GM19438 (cell line): Measurements from ENCODE around the gene NPAS3.

Experiments
- ATAC-seq: cut with Tn5 transposase; IDR thresholded peaks from one replicate; pipeline ENCODE4 v1.9.1; 2021; ENCODE audit warnings: low read depth; ENCODE audit not compliant: unreplicated experiment

NPAS3 gene

DNA sequence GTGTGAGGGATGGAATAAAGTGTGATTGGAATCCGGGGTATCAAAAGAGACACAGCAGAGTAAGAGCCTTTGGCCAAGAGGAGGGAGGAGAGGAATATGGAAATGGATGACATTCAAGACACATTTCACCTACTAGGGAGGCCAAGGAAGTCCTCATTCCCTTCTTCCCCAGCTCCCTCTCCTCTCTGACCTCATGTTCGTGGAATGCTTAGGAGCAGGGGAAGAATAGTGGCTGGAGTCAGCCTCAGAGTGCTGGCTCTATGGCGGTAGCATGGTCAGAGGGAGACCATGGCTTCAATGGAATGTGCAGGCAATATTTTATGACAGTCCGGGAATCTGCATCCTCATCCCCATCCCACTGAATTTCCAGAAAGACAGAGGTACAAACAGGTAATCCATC, 815.6 kb downstream of the NPAS3 start:
- no peak for ATAC-seq

- no peak for ATAC-seq
Measured at GRCh38 chr14:33755358-33755757, 816.7 kb downstream of the NPAS3 start.

GRCh38 chr14:33756833-33757232, 818.2 kb downstream of the NPAS3 start:
- ATAC-seq = no peak

GRCh38 chr14:33758547-33758946, 819.9 kb downstream of the NPAS3 start:
- ATAC-seq = no peak

GRCh38 chr14:33762161-33762851, 823.6 kb downstream of the NPAS3 start:
- no peak for ATAC-seq

DNA sequence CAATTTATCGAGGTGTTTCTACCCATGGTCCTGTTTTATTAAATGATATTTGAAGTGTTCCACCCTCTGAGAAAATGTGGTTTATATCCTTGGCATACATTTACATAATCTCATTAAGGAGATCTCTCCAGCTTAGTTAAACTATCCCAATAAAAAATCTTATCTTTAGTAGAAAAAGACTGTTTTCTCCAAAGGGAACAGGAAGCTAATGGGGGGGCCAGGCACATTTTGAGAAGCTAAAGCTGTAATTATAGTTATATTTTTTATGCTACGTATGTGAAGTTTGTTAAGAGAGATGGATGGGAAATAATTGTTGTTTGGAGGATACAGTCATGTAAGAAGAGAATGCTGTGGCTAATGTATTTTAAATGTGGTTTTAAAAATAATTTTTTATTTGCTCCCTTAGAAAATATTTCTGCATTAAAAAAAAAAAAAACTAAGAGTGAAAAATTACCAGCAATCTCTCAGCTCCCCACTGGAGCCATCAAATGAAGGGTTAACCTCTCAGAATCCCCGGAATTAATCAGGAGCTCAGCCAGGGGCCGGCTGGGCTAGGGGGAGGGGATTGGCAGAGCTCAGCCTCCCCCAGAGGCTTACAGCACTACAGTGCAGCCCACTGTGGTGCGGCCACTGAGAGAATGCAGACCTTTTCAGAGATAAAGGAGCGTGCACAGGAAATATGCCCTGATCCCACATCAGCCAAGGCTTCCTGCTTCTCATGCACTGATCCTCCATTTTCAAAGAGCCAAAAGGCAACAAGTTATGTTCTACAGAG, 826.4 kb downstream of the NPAS3 start:
- no peak for ATAC-seq

DNA sequence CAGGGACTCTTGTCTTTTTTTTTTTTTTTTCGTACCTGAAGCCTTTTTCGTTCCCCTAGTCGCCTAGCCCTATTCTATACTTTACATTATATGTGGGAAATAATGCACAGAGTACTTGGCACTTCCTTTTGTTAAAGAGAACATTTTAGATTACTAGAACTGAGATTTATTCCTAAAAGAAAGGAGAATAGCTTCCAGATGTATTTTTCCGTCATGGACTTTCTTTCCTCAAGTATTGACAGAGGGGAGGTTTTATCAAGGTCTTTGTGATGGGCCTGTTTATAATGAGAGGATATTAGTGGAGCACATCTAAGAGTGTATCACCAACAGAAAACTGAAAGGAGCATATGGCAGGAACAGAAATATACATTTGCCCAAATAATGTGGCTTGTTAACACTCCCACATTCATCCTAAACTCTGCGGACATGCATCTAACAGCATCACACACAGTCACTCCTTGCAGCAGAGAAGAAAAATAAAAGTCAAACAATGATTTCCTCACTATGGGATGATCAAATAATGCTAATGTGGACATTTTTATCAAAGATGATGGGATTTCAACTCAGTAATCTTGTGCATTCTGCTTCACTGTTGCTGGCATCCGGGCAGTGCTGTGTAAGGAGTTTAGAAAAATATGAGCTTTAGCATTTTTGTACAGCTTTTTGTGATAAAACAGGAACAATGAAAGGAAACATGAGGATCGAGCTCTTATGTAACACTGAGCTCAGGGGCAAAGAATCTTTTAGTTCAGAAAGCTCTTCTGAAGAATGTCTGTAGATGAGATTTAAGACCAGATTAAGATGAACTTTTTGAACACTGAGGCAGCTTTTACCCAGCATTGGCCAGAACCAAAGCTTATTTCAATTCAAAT, 829.1 kb downstream of the NPAS3 start:
- ATAC-seq = no peak

DNA sequence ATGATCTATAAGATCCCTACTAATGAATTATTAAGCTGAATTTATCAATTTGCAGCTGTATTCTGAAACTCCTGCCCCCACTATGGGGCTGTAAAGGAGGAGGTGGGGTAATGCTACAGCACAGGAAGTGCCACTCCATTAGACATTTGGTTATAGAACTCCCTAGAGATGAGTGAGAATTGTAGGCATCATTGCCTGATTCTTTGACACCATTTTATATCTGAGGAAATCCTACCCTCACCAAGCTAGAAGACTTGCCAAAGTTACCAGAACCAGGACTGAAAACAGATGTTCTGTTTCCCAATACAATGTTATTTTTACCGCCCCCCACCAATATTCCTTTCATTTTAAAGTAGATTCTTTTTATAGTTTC, 829.8 kb downstream of the NPAS3 start:
- ATAC-seq = no peak

GRCh38 chr14:33773205-33774030, 834.7 kb downstream of the NPAS3 start:
- ATAC-seq = no peak

GRCh38 chr14:33774161-33774560, 835.5 kb downstream of the NPAS3 start:
- no peak for ATAC-seq

DNA sequence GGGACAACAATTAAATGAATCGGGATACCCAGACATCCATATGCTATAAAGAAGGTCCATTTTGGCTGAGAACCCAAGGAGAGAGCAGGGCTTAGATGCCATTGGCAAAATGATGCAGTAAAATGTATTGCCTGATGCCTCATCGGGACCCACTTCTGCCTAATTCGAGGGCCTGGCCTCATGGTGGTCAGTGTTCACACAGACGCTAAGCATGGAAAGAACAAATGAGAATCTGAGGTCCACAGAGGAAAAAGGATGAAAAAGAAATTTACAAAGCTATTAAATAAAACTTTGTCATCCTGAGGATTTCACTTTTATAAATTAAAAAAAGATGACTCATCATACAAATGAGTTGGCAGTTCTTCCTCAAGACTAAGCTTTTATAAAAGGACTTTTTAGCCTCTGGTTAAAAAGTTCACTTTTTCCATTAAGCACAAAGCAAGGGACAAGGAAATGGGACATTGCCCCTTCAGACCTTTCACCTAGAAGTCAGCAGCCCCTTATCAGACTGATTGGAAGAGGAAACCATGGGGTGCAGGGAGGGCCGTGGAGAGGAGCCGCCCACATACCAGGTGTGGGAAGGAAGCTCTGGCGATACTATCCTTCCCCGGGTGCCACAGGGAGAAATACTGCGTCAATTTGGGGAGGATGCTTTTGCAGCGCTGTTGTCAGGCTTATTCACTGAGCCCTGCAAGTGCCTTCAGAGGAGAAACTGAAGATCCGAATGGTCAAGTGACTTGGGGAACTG, 836.2 kb downstream of the NPAS3 start:
- ATAC-seq = no peak

DNA sequence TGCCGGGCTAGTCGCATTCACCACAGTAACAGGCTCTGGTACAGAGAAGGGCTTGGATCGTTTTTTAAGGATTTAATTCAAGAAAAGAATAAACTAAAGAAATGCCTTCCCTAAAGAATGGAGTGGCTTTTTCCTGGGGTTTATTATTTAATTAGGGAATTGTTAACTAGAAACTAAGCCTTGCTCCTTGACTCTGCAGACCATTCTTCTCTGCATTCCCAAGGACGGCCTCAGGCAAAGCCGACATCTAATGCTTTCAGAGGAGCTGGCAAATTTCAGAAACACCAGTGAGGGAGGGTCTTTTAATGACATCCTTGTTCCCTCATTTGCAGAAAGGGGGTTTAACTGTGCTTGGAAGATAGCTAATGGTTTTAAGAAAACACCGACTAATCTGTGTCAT, 838.2 kb downstream of the NPAS3 start:
- ATAC-seq = no peak

- ATAC-seq = no peak
Measured at GRCh38 chr14:33777681-33778080, 839.0 kb downstream of the NPAS3 start.

DNA sequence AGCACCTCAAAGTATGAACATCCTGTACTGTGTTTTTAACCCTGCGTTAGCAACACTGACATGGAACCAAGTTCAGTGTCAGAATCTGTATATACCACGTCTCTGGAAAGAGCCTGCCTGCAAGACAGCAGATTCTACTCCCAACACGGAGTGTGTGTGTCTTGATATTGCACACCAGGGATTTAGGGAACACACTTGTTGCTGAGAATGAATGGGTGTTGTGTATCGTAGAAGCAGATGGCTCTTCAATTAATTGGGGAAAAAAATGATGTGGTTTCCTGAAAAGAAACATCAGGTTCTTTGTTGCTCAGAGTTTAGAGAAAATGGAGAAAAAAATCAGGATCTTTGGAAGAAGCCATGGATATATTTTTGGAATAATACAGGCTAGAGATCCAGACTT, 841.4 kb downstream of the NPAS3 start:
- no peak for ATAC-seq

DNA sequence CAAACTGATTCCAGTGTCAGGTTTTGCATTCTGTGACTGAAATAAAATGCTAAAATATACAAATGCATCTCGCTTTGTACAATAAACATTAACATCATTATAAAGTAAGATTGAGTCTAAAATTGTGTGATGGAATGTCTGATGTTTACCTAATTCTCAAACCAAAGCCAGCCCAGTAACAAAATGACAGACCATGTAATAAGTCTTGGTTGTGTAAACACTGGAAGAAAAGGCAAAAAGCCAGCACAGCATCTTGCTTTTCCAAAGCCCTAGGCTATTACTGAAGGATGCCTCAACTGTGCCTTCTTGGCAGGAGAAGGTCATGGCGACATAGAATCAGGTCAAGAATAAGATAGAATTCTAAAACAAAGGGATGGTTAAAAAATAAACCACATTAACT, 842.6 kb downstream of the NPAS3 start:
- ATAC-seq = no peak

GRCh38 chr14:33782923-33783322, 844.2 kb downstream of the NPAS3 start:
- no peak for ATAC-seq

DNA sequence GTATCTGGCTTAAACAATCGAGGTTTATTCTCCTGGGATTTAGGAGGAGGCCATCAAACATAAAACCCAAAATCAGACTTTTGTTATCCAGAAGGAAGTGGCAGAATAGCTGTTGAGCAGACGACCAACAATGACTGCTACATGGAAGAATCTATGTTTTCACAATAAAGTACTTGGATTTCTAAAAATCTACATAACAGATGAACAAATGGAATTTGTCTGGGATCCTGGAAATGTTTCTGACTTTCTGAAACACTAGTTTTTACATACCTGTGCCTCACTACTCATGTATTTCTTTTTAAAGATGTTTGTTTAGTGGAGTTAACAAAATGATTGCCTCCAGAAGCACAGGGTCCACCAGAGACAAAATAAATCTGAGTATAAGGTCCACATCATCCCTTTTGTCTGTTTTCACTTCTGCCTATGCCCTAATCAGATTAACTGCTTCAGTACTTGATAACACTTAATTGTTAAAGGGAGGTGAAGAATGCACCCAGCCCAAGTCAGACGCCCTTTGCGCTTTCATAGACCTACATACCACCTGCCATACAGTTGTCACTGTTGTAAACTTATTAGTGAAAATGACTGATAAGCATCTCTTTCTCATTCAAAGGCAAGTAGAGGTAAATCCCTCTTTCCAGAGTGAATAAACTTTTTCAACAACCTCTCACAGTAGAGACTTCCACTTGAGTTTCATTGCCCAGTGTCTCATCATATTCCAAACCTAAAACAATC, 847.6 kb downstream of the NPAS3 start:
- no peak for ATAC-seq

GRCh38 chr14:33788161-33788560, 849.5 kb downstream of the NPAS3 start:
- ATAC-seq = no peak

GRCh38 chr14:33790996-33791395, 852.3 kb downstream of the NPAS3 start:
- ATAC-seq = no peak
